Urinary bladder (tissue), 4 donors: ENCODE results near the gene DCHS2. TPM values are rescaled to one million over a fixed set of nuclear protein-coding genes. Genes with fewer than 3 reads are reported as not detected.

ENCODE experiments used
- DNase-seq: peaks from one replicate; pipeline ENCODE4 v3.0.0-alpha.2; 2015; ENCODE audit errors: extremely low spot score
- H3K27ac ChIP-seq: one replicate; pipeline ENCODE4 v1.5.1; 2013; ENCODE audit warnings: low read depth, mild to moderate bottlenecking, moderate library complexity
- H3K36me3 ChIP-seq: one replicate; pipeline ENCODE4 v1.6.1; 2013; ENCODE audit warnings: mild to moderate bottlenecking, moderate library complexity; ENCODE audit not compliant: insufficient read depth
- H3K4me1 ChIP-seq: one replicate; pipeline ENCODE4 v1.6.1; 2013; ENCODE audit warnings: mild to moderate bottlenecking, moderate library complexity; ENCODE audit not compliant: insufficient read depth
- H3K4me3 ChIP-seq: one replicate; pipeline ENCODE4 v1.5.1; 2013; ENCODE audit warnings: low read depth, low read length
- WGBS: extraction: QIAGEN DNeasy Blood & Tissue Kit; methylation state at CpG from one replicate; pipeline ENCODE4 v1.1.7; 2013; 5-methylcytosine and 5-hydroxymethylcytosine counted together
- polyA plus RNA-seq: library from polyadenylated mRNA; stranded (reverse); fragments of 200-250 nt; gene quantifications from one replicate; pipeline ENCODE4 v1.2.3, GENCODE V29; 2013
- total RNA-seq: library from RNA; depleted of rRNA; stranded (reverse); fragments of >200 nt; gene quantifications from one replicate; pipeline ENCODE4 v1.2.3, GENCODE V29; 2014
- donor health status: healthy with polysubstance abuse.
- donor health status: healthy.

DCHS2 gene
- total and polyA plus RNA-seq, 2 donors = 1.2 to 14.0 TPM

DNA sequence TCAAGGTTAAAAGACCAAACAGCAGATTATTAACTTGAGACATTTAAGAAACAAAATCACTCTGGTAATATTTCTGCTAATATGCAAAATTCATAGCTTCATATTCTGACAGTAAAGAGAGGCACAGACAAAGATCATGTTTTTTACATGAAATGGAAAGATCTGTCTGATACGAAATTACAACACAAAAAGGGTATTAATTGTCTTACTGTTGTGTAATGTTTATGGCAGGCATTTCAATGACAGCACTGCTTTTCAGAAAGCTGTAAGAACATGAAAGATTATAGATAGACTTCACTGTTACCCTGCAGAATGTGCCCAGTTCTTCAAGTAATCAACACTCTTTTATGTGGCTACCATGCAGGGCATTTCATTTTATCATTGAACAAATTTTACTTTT lies 15.4 kb downstream of the DCHS2 start:
- no peak for DNase-seq
- H3K36me3 ChIP-seq = no peaks in the 10 kb centered on the region
- 65% methylated on average over 1 of the region's 1 CpG for WGBS
- no peak overlapping the region for H3K27ac ChIP-seq
- no peaks in the 10 kb centered on the region for H3K4me1 ChIP-seq
- no peak overlapping the region for H3K4me3 ChIP-seq

GRCh38 chr4:154475820-154476219 lies 15.8 kb downstream of the DCHS2 start:
- Histone ChIP-seq H3K4me3 (no peak overlapping the region), H3K27ac (no peak overlapping the region), H3K4me1 (no peaks in the 10 kb centered on the region), H3K36me3 (no peaks in the 10 kb centered on the region)
- WGBS = 29% methylated on average over 1 of the region's 1 CpG
- DNase-seq = no peak

- 68% methylated on average over 6 of the region's 6 CpGs for WGBS
- no peak overlapping the region for H3K4me3 ChIP-seq
- DNase-seq = no peak
- no peaks in the 10 kb centered on the region for H3K36me3 ChIP-seq
- no peak overlapping the region for H3K27ac ChIP-seq
- no peaks in the 10 kb centered on the region for H3K4me1 ChIP-seq
These were observed 18.1 kb downstream of the DCHS2 start for GRCh38 chr4:154473497-154473896.

DNA sequence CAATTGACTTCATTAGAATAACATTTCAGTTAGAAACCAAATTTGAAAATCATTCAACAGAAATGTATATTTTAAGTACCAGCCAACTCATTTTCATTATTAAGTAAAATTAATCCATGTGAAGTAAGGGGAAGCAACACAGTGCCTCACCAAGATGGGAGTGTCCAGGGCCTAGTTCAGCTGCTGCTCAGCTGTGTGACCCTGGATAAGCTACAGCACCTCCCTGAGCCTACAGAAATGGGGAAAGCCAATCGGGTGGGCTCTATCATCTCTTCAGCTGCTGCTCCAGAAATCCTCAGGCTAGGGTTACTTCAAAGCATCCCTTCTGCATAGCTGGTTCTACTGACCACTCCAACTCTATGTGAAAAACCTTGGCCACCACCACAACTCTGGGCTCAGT lies 18.7 kb downstream of the DCHS2 start:
- Histone ChIP-seq H3K4me3 (no peak overlapping the region), H3K27ac (no peak overlapping the region), H3K36me3 (no peaks in the 10 kb centered on the region), H3K4me1 (no peaks in the 10 kb centered on the region)
- DNase-seq = no peak
- 86% methylated on average over 1 of the region's 1 CpG for WGBS

DNA sequence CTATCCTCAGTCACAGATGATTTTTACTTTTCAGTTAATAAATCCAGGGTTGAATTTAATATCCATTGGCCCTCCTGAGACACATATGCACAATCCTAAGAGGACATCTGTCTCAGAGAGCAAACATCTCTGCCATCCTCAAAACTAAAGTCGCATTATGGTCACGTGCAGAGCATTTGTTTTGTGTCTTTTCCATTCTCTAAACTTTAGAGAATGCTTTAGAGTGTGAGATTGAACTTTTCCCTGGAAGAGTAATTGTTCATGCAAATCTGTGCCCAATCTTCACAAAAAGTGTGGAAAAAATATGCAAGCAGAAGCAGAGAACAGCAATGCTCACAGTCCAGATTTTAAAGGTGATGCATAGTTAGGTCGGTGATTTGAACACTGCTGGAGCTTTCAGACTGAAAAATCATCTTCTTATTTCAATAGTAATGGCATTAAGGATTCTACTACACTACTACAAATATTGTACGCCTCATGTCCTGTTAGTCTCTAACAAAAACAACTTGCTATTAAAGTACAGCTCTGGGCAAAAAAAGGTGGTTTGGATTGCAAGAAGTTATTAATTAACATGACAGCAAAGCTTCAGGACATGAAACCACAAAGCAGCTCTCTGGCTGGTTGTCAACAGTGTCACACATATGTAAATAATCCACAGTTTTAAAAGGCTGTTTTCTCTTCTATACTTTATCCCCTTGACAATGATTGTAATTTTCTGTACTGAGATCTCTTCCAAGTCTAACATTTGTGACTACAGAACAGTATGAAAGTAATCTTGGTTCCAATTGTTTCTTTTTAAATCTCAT lies 19.9 kb downstream of the DCHS2 start:
- H3K4me1 ChIP-seq = no peaks in the 10 kb centered on the region
- H3K36me3 ChIP-seq = no peaks in the 10 kb centered on the region
- no peak for DNase-seq
- WGBS = 45% methylated on average over 4 of the region's 4 CpGs
- no peak overlapping the region for H3K27ac ChIP-seq
- H3K4me3 ChIP-seq = no peak overlapping the region

DNA sequence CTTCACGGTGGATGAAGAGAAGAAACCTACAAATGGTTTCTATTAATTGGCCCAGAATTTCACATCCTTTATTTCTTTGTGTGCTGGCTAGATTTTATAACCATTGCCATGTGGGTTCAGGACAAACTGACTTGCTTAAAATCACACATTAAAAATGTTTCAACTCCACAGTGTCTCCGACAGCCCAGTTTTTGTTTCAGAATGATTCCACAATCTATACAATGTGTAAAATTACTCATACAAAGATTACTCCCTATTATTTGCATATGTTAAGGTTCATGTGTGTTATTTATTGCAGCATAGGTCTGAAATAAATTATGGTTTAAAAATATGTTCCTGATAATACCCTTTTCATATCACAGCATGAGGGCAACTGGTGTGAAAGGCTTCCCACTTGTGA lies 20.6 kb downstream of the DCHS2 start:
- H3K4me3 ChIP-seq = no peak overlapping the region
- no peak for DNase-seq
- H3K27ac ChIP-seq = no peak overlapping the region
- WGBS = 49% methylated on average over 2 of the region's 2 CpGs
- H3K36me3 ChIP-seq = no peaks in the 10 kb centered on the region
- no peaks in the 10 kb centered on the region for H3K4me1 ChIP-seq

GRCh38 chr4:154467886-154468285 lies 23.7 kb downstream of the DCHS2 start:
- DNase-seq = no peak
- Histone ChIP-seq H3K4me1 (no peaks in the 10 kb centered on the region), H3K4me3 (no peak overlapping the region), H3K27ac (no peak overlapping the region), H3K36me3 (no peaks in the 10 kb centered on the region)
- WGBS = 49% methylated on average over 1 of the region's 1 CpG

GRCh38 chr4:154466336-154466735 lies 25.3 kb downstream of the DCHS2 start:
- H3K36me3 ChIP-seq = no peaks in the 10 kb centered on the region
- no peak overlapping the region for H3K4me3 ChIP-seq
- no peak overlapping the region for H3K27ac ChIP-seq
- WGBS = 82% methylated on average over 5 of the region's 5 CpGs
- DNase-seq = no peak
- H3K4me1 ChIP-seq = no peaks in the 10 kb centered on the region

GRCh38 chr4:154465085-154465484 lies 26.5 kb downstream of the DCHS2 start:
- Histone ChIP-seq H3K4me1 (no peaks in the 10 kb centered on the region), H3K27ac (no peak overlapping the region), H3K4me3 (no peak overlapping the region), H3K36me3 (no peaks in the 10 kb centered on the region)
- 85% methylated on average over 6 of the region's 6 CpGs for WGBS
- DNase-seq = no peak

GRCh38 chr4:154464654-154465053 lies 26.9 kb downstream of the DCHS2 start:
- Histone ChIP-seq H3K36me3 (no peaks in the 10 kb centered on the region), H3K4me3 (no peak overlapping the region), H3K4me1 (no peaks in the 10 kb centered on the region), H3K27ac (no peak overlapping the region)
- no peak for DNase-seq
- 81% methylated on average over 1 of the region's 1 CpG for WGBS

DNA sequence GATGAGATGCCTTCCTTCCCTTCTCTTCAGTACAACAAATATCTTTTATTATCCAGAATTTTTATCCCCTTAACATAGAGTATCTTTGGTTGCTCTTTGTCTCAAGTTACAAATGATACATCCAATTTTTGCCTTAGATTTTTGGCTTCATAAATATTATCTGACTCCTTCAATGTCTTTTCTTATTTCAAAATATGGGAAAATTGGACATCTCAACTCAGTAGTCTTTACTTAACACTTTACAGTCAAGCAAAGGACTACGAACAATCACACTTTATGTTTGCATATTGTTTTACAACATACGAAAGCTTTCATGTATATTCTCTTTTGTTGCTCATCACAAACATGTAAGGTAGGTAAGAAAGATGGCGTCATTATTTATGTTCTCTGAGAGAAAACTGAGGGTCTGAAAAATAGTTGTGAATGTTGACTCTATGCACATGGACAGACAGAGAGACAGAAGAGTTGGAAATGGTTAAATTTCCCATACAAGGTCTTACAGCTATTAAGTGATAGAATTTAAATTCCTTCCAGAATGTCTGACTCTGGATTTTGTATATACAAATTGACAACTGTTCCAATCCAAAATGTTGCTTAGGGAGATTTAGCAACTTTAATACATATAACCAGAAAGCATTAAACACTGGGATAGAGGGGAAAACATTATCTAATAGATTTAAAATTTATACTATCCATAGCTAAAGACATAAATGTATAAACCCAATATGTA lies 29.4 kb downstream of the DCHS2 start:
- H3K4me3 ChIP-seq = no peak overlapping the region
- no peaks in the 10 kb centered on the region for H3K4me1 ChIP-seq
- DNase-seq = no peak
- H3K27ac ChIP-seq = no peak overlapping the region
- 85% methylated on average over 3 of the region's 3 CpGs for WGBS
- no peaks in the 10 kb centered on the region for H3K36me3 ChIP-seq

- H3K4me1 ChIP-seq = no peaks in the 10 kb centered on the region
- no peaks in the 10 kb centered on the region for H3K36me3 ChIP-seq
- H3K27ac ChIP-seq = no peak overlapping the region
- DNase-seq = no peak
- H3K4me3 ChIP-seq = no peak overlapping the region
- WGBS = 71% methylated on average over 6 of the region's 6 CpGs
These were observed 34.1 kb downstream of the DCHS2 start for GRCh38 chr4:154457471-154457870.

DNA sequence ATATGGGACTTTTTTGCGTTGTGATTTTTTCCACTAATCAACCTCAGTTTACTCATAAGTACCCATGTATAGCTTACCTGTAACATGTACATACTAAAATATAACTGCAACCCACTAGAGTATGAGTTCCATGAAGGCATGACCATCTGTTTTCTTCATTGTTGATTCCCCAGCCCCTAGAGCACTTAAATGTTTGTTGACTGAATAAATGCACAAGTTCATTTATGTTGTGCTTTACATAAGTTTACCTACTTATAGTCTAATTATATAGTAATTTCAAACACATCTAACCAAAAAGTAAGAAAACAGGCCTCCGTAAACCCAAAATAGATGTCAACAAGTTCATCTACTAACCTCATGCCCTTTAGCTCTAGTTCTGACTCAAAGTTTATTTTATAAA lies 34.7 kb downstream of the DCHS2 start:
- Histone ChIP-seq H3K4me1 (no peaks in the 10 kb centered on the region), H3K4me3 (no peak overlapping the region), H3K36me3 (no peaks in the 10 kb centered on the region), H3K27ac (no peak overlapping the region)
- DNase-seq = no peak
- WGBS = 94% methylated on average over 2 of the region's 2 CpGs

- WGBS = 74% methylated on average over 6 of the region's 6 CpGs
- H3K27ac ChIP-seq = no peak overlapping the region
- no peak for DNase-seq
These were observed 35.4 kb downstream of the DCHS2 start for GRCh38 chr4:154456240-154456639.

More at GRCh38 chr4:154456240-154456639, 35.4 kb downstream of the DCHS2 start:
- H3K4me3 ChIP-seq = no peak overlapping the region
- no peaks in the 10 kb centered on the region for H3K4me1 ChIP-seq
- H3K36me3 ChIP-seq = no peaks in the 10 kb centered on the region
